HG02973 (cell line): Measurements from ENCODE around the gene ZNF597.
A peak's percentile ranks its signal among the peaks of the same experiment; 100 is the strongest.

Experiments
- ATAC-seq: cut with Tn5 transposase; IDR thresholded peaks from one replicate; pipeline ENCODE4 v1.9.1; 2021; ENCODE audit warnings: moderate library complexity; ENCODE audit not compliant: unreplicated experiment

ZNF597 gene

GRCh38 chr16:3457434-3458252, 14.3 kb upstream of the ZNF597 start:
- peak; percentile 77 for ATAC-seq

DNA sequence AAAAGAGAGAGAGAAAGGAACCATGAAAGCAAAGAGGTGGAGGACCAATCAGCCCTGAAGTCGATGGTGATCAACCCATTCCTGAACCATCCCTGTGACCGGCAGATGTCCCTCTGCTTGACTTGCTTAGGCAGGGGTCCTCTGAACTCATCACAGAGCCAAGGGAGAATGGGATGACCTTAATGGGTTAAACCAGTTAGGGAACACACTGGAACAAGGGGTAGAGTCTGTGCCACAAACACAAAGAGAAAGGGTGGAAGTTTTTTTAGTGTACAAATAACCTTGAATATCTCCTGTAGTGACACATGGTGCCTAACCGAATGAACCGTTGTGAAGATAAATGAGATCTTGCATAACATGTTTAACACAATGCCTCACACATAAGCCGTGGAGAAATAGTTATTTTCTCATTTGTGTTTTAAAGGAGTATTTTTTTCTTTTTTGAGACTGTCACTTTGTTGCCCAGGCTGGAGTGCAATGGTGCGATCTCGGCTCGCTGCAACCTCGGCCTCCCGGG, 11.4 kb upstream of the ZNF597 start:
- ATAC-seq = no peak

GRCh38 chr16:3454093-3454492, 10.8 kb upstream of the ZNF597 start:
- no peak for ATAC-seq

GRCh38 chr16:3444032-3444388, 706 bp upstream of the ZNF597 start:
- peak; percentile 32 for ATAC-seq

DNA sequence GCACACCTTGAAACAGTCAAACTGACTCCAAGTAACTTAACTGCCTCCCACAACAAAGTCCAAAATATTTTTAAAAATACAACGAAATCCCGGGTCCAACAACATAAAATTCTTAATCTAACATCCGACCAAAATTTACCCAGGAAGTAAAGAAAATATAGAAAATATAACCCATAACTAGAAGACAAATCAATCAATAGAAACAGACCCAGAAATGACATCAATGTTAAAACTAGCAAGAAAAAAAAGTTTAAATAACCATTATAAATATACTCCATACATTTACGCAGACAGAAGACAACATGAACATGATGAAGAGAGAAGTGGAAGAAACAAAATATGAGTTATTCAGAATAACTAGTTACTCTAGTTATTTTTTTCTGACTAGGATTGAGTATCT, 3.7 kb downstream of the ZNF597 start:
- no peak for ATAC-seq

- no peak for ATAC-seq
Observed at GRCh38 chr16:3434373-3434772, 8.9 kb downstream of the ZNF597 start.

GRCh38 chr16:3431779-3432219, 11.5 kb downstream of the ZNF597 start:
- no peak for ATAC-seq

DNA sequence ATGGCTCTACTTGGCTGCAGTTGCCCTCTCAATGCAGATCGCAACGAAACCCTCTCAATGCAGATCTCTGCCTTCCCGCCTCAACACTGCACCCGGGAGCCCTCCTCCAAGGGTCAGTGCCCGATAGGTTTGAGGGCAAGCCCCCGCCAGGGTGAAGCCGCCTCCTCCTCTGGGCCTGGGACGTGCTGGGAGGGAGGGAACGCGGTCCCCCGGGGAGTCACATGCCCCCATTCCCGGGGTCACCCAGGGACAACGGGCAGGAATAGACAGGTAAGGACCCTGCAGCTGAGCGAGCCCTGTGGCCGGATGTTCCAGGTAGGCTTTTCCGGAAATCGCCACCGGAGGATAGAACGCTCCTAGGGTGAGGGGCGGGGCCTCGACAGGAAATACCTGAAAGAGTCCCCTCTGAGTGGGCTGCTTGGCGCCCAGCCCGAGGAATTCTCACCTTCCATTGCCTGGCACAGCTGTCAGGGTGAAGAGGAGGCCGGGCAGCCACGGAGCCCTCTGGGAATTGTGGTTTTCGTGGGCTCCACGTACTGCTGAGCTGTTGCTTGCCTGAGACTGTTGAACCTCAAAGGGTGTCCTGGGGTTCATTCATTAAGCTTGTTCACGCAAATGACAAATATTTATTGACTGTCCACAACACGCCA, 29.4 kb downstream of the ZNF597 start:
- no peak for ATAC-seq

DNA sequence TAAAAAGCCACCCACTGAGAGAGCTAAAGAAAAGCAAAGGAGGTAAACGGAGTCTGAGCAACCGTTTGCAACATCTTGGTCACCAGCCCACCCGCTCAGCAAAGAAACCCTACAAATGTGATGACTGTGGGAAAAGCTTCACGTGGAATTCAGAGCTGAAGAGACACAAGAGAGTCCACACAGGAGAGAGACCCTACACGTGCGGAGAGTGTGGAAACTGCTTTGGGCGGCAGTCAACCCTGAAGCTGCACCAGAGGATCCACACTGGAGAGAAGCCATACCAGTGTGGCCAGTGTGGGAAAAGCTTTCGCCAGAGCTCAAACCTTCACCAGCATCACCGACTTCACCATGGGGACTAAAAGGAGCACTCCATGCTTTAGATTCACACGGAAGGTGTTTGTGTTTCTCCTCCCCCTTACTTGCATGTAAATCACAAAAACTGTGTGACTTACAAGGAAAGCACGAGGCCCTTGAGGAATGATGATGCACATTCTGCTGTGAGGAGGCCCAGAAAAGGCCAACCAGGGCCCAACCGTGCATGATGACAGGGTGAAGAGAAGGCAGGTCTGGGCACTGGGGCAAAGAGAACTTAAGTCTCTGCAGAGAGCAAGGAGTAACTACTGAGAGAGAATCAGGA, 34.6 kb downstream of the ZNF597 start:
- no peak for ATAC-seq

DNA sequence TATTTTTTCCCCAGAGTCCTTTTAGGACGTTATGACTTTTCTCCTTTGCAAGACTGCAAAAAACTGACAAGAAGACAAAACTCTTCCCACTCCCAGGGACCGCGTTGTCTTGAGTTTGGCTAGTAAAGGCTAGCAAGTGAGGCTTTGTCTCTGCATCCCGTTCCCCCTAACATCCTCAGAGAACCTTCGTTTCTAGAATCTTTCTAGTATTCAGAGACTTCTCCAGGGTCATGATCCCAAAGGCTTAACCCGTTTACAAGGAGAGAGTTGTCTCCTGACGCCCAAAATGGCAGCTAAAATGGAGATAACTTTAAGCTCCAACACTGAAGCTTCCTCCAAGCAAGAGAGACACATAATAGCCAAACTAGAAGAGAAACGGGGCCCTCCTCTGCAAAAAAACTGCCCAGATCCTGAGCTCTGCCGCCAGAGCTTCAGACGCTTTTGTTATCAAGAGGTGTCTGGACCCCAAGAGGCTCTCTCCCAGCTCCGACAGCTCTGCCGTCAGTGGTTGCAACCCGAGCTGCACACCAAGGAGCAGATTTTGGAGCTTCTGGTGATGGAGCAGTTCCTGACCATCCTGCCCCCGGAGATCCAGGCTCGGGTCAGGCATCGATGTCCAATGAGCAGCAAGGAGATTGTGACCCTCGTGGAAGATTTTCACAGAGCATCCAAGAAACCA, 41.4 kb downstream of the ZNF597 start:
- ATAC-seq = no peak

DNA sequence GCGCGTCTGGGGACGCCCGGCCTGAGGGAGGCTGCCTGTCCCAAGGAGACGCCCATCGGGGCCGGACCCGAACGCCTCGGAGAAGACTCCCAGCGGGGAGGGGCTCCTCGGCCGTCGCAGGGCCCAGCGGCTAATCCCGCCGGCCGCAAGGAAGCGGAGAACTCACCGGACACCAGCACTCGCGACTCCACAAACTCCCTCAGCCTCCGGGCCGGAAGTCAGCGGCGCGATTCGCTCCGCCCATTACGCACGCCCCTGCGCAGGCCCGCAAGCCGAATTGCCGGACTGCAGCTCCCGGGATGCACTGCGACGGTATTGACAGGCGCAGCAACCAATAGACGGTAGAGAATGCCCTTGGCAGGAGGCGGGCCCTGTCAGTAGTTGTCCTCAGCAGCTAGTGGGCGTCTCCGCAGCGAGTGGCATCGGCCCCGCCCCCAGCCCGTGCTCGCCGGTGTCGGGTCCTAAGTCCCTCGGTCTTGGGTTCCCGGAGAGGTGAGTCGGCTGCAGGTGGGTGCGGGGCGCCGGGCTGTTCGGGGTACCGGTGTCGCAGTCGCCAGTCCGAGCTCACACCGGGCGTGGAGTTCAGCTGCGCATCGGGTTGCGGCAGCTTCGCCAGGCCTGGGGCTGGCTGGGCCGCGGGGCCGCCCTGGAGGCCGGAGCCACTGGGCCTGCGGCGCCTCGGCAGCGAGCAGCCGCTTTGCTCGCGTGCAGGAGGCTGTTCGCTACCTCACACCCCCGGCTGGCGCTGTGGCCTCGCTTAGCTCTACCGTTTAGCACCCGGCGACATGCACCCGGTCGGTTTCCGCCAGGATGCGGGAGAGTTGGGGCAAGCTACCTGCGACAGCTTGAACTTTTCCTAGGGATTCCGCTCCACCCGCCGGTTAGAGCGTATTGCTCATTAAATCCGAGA, 42.3 kb downstream of the ZNF597 start, which contains the start of the genes ZNF174 and ZSCAN32:
Gene ZNF174, plus strand, starts transcription at position 437 of the 910 bp plus-strand sequence. CDS start 790 bp downstream, outside the sequence.
Gene ZSCAN32, minus strand, starts transcription at position 226 of the 910 bp plus-strand sequence. CDS start 3,447 bp downstream, outside the sequence.
- ATAC-seq = peak; percentile 93

DNA sequence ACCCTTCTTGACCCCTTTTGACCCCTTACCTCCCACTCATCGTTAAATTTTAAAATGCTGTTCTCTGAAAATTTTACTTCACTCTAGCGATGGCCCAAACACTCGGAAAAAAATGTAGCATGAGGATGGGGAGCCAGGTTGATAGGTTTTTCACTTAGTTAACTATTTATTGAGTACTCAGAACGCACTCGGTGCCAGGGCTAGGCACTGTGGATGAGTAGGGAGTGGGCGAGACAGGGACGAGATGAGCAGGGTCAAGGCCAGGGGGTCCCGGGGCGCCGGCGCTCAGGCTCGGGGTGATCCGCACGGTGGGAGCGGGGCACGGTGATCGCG, 42.9 kb downstream of the ZNF597 start:
- ATAC-seq = no peak

GRCh38 chr16:3389663-3390338, 53.5 kb downstream of the ZNF597 start:
- ATAC-seq = no peak

GRCh38 chr16:3388325-3388724, 55.0 kb downstream of the ZNF597 start:
- ATAC-seq = no peak

DNA sequence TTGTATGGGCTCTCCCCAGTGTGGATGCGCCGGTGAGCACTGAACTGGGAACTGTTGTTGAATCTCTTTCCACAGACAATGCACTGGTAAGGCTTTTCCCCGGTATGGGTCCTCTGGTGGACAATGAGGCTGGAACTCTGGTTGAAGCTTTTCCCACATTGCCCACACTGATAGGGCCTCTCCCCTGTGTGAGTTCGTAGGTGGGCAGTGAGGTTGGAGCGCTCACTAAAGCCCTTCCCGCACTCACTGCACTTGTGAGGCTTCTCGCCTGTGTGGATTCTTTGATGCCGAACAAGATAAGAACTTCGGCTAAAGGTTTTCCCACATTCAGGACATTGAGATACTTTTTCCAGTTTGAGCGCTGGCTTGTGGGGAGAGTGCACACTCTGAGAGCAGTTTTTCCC, 60.3 kb downstream of the ZNF597 start:
- ATAC-seq = no peak
